Measurements from ENCODE around the gene SP5.

The SP5 gene

DNA sequence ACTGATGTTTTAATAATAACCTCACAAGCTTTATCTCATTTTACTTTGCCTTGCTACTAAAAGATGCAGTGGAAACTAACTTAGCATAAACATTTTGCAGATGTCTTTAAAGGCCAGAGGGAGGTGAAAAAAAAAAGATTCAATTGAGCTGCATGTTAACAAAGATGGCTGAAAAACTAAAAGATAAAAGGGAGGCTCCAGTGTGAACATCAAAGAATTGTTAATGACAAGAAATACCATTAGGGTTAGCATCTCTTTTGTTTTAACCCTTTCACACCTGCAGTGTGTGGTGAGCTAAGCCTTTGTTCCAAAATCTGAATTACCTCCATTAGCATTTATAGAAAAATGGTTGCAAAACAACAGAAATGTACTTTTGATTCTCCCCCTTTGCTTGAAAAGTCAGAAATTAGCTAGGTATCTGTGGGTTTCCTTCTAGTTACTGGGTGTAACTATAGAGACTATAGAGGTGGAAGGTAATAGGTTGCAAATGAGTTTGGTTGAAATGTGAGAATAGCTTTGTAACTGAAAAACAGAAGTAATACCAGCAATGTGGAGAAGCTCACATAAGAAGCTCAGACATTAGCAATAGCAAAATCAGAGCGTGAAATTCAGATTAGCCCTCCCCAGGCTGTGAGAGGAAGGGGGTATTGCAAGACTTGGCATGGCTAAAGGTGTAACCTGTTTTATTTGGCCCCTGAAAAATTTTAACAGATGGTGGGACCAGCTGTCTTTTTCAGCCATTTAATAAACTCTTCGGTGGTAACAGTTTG is 34.8 kb upstream of the SP5 start:
- DNase-seq (ENCODE audit: low spot score) = peak; percentile 50

DNA sequence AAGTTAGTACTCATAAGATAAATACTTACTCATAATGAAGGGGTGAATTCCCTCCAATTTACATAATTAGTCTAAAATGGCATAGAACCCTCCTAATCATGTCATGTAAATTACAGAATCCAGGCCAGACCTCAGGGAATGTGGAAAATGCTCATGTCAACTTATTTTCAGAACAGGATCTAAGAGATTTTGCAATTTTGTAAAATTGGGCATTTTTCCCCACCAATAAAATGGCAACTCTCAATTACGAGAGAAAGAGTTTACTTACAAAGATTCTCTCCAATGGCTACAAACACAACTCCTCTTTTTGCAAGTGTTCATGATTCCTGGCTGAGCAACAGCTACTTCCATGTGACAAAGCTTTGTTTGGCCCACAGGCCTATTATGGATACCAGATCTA is 33.8 kb upstream of the SP5 start:
- DNase-seq (ENCODE audit: low spot score) = no peak
- TF ChIP-seq, protein P1, sequence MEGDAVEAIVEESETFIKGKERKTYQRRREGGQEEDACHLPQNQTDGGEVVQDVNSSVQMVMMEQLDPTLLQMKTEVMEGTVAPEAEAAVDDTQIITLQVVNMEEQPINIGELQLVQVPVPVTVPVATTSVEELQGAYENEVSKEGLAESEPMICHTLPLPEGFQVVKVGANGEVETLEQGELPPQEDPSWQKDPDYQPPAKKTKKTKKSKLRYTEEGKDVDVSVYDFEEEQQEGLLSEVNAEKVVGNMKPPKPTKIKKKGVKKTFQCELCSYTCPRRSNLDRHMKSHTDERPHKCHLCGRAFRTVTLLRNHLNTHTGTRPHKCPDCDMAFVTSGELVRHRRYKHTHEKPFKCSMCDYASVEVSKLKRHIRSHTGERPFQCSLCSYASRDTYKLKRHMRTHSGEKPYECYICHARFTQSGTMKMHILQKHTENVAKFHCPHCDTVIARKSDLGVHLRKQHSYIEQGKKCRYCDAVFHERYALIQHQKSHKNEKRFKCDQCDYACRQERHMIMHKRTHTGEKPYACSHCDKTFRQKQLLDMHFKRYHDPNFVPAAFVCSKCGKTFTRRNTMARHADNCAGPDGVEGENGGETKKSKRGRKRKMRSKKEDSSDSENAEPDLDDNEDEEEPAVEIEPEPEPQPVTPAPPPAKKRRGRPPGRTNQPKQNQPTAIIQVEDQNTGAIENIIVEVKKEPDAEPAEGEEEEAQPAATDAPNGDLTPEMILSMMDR (IDR thresholded peaks at IDR 0.05; ENCODE audit: extremely low read depth, missing control alignments) = no peak

More for the DNA sequence above, 34.8 kb upstream of the SP5 start:
- TF ChIP-seq, protein P1 (IDR thresholded peaks at IDR 0.05; ENCODE audit: extremely low read depth, missing control alignments) = no peak

GRCh38 chr2:170685591-170685990 is 29.5 kb upstream of the SP5 start:
- no peak for DNase-seq (ENCODE audit: low spot score)
- TF ChIP-seq, protein P1 (IDR thresholded peaks at IDR 0.05; ENCODE audit: extremely low read depth, missing control alignments) = no peak

DNA sequence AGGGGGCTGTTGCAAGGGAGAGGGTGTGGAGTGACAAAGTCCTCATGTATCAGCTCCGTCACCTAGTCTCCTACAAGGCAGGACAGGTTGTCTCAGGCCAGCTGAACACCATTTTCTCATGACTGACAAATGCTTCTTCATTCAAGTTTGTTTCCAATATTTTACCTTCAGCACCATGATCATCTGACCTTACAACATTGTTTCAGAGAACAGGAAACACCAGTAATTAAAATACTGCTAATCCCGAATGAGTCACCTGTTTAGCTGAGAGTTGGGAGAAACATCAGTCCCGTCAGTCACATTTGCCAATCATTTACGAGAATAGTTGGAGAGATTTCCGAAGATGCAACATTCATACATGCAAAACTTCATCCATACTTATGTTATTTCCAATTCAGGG is 25.7 kb upstream of the SP5 start:
- TF ChIP-seq, protein P1 (IDR thresholded peaks at IDR 0.05; ENCODE audit: extremely low read depth, missing control alignments) = no peak
- DNase-seq (ENCODE audit: low spot score) = no peak

DNA sequence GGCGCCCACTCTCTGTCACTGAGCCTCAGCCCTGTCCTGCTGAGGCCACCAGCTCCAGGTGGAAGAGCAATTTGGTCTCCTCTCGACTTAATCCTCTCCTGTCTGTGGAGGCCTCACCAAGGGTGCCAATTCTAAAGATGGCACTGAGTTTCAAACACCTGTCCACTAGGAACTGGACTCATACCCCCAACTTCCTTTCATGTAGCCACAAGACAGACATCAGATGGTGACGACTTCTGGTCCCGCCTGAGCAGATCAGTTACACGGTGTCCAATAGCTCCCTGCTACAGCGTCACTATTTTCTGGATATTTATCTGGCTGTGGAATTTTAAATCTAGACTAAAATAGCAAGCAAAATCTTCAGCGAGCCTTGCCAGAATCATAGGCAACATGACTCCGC is 24.5 kb upstream of the SP5 start:
- no peak for DNase-seq (ENCODE audit: low spot score)
- TF ChIP-seq, protein P1 (IDR thresholded peaks at IDR 0.05; ENCODE audit: extremely low read depth, missing control alignments) = no peak

DNA sequence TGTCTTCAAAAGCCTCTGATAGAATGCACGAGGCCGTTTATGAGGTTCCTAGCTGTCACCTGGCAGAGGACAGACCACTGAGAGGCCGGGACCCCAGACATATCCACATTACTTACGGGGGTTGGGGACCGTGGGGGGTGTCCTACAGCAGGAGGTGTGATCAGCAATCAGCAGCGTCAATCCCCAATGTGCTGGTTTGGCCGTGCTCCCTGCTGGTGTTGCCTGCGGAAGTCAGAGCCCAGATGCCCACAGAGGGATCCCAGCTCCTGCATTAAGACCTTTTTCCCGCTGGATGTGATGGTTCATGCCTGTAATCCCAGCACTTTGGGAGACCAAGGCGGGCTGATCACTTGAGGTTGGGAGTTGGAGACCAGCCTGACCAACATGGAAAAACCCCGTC is 20.8 kb upstream of the SP5 start:
- TF ChIP-seq, protein P1 (IDR thresholded peaks at IDR 0.05; ENCODE audit: extremely low read depth, missing control alignments) = no peak
- DNase-seq (ENCODE audit: low spot score) = no peak

DNA sequence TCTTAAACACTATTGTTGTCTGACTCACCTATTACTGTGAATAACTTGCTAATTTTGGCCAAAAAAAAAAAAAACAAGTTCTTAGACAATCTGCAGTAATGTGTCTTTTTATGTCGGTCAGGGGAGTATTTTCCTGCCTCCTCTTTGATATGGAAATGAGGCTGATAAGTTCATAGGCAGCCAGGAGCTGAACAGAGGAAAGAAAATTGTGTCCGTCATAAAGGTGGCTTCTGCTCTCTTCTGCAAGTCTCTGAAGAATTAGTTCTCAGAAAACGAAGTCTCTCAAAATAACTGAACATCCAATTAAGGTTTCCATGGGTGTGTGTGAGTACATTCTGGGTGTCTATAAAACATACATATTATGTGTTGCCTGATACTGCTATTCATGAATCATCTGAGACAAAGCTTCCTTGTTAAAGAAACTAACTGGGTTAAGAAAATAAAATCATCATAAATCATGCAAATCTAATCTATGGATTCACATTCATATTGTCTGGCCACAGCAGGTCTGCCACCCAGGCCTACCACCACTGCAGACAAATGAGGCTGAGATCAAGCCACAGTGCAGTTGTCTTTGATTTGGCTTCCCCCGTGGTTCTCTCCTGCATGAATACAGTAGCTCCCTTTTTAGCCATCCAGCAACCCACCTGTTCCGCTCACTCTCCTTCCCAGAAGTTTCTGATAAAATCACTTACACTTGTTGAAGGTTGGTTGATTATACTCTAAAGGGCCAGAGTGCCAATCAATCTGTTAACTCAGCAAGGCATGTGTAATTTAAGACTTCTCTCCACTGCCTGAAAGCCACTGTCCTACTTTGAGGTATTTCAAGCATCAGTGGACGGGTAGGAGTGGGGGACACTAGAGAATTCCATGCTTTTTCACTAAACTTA is 19.4 kb upstream of the SP5 start:
- no peak for DNase-seq (ENCODE audit: low spot score)
- TF ChIP-seq, protein P1 (IDR thresholded peaks at IDR 0.05; ENCODE audit: extremely low read depth, missing control alignments) = no peak

All from GM20000 (cell line).